SK-N-SH (cell line): ENCODE results near the gene INPP5A. TPM values are rescaled to one million over a fixed set of nuclear protein-coding genes. Genes with fewer than 3 reads are reported as not detected.
A peak's percentile ranks its signal among the peaks of the same experiment; 100 is the strongest.

Experiments
- CTCF ChIA-PET: fragments of 300-600, 350-600 bp; formaldehyde crosslinking; extraction: SDS; loops from one replicate; lab custom pipeline; 2021; lab: Yijun Ruan, JAX
- POLR2A ChIA-PET: fragments of 350-600 bp; sonication (Branson Sonifier 250); formaldehyde crosslinking; extraction: SDS; loops from one replicate; lab custom pipeline; 2020; ENCODE audit warnings: antibody characterized with exemption, inconsistent platforms; lab: Yijun Ruan, JAX
- DNase-seq: peaks from one replicate; pipeline ENCODE4 v3.0.0; 2012
- H2AFZ ChIP-seq: fragments of 200-600 bp; sonication (generic); 2 replicates; pipeline ENCODE4 v1.8.1; 2016; ENCODE audit warnings: antibody characterized with exemption, mild to moderate bottlenecking, low read depth
- H3F3A ChIP-seq: fragments of 200-600 bp; sonication (generic); replicated peaks from 2 replicates; pipeline ENCODE3; 2016; ENCODE audit warnings: antibody characterized with exemption, mild to moderate bottlenecking; ENCODE audit not compliant: insufficient read depth
- H3K27ac ChIP-seq, 2 experiments: fragments of 200-500 bp in 1 of 2; fragments of 200-600 bp in 1 of 2; sonication (Bioruptor generic) in 1 of 2; sonication (generic), shearing (Covaris generic) in 1 of 2; 2 replicates each; pipeline versions ENCODE4 v1.5.1 to v1.6.1; 2014 to 2016; ENCODE audit warnings: low read depth in 2 of 2, inconsistent platforms in 1 of 2, low read length in 1 of 2, mild to moderate bottlenecking in 1 of 2, mixed read lengths in 1 of 2
- H3K27me3 ChIP-seq: fragments of 200-600 bp; sonication (generic), shearing (Covaris generic); 2 replicates; pipeline ENCODE4 v1.6.1; 2016; ENCODE audit warnings: mixed run types; ENCODE audit not compliant: insufficient read depth
- H3K36me3 ChIP-seq, 2 experiments: fragments of 200-500 bp in 1 of 2; fragments of 200-600 bp in 1 of 2; sonication (Bioruptor generic) in 1 of 2; sonication (generic) in 1 of 2; replicated peaks in 1 of 2; 2 replicates each; pipeline versions ENCODE3 to v1.5.1; 2014 to 2016; ENCODE audit warnings: low read length in 1 of 2, mild to moderate bottlenecking in 1 of 2; ENCODE audit not compliant: insufficient read depth in 2 of 2, control insufficient read depth in 1 of 2
- H3K4me1 ChIP-seq, 2 experiments: fragments of 200-500 bp in 1 of 2; fragments of 200-600 bp in 1 of 2; sonication (Bioruptor generic) in 1 of 2; sonication (generic), shearing (Covaris generic) in 1 of 2; 2 replicates each; pipeline versions ENCODE4 v1.5.1 to v1.6.1; 2014 to 2016; ENCODE audit warnings: low read depth in 1 of 2, low read length in 1 of 2, mixed run types in 1 of 2; ENCODE audit not compliant: insufficient read depth in 2 of 2, control insufficient read depth in 1 of 2
- H3K4me2 ChIP-seq: fragments of 200-600 bp; sonication (generic), shearing (Covaris generic); 2 replicates; pipeline ENCODE4 v1.6.1; 2017; ENCODE audit warnings: mixed run types
- H3K4me3 ChIP-seq, 2 experiments: fragments of 200-500 bp in 1 of 2; fragments of 200-600 bp in 1 of 2; sonication (Bioruptor generic) in 1 of 2; sonication (generic), shearing (Covaris generic) in 1 of 2; 2 replicates each; pipeline versions ENCODE4 v1.5.1 to v1.8.1; 2014 to 2016; ENCODE audit warnings: low read depth in 2 of 2, inconsistent platforms in 1 of 2, low read length in 1 of 2, mild to moderate bottlenecking in 1 of 2, mixed read lengths in 1 of 2, moderate library complexity in 1 of 2
- H3K79me2 ChIP-seq: fragments of 200-600 bp; sonication (generic); 2 replicates; pipeline ENCODE4 v1.8.1; 2017; ENCODE audit warnings: mild to moderate bottlenecking; ENCODE audit not compliant: insufficient read depth
- H3K9ac ChIP-seq: fragments of 200-600 bp; sonication (generic); 2 replicates; pipeline ENCODE4 v1.6.1; 2017; ENCODE audit warnings: mixed run types
- H3K9me2 ChIP-seq: fragments of 200-600 bp; sonication (generic); 2 replicates; pipeline ENCODE4 v1.6.1; 2017; ENCODE audit warnings: mixed run types
- H3K9me3 ChIP-seq: fragments of 200-600 bp; sonication (generic); 2 replicates; pipeline ENCODE4 v1.6.1; 2017; ENCODE audit warnings: mixed run types, mild to moderate bottlenecking, moderate library complexity
- H4K20me1 ChIP-seq: fragments of 200-600 bp; sonication (generic); 2 replicates; pipeline ENCODE4 v1.6.1; 2017; ENCODE audit warnings: mild to moderate bottlenecking, mixed run types; ENCODE audit not compliant: insufficient read depth
- ELF1 ChIP-seq: IDR thresholded peaks from 2 replicates; pipeline ENCODE4 v1.4.0; 2012
- EZH2phosphoT487 ChIP-seq: fragments of 200-600 bp; sonication (generic); IDR thresholded peaks from 2 replicates; pipeline ENCODE4 v1.6.1; 2017; ENCODE audit warnings: low read depth, mixed run types, mild to moderate bottlenecking, antibody characterized with exemption, moderate library complexity, borderline replicate concordance
- FOSL2 ChIP-seq: IDR thresholded peaks from 2 replicates; pipeline ENCODE4 v1.4.0; 2012; ENCODE audit warnings: low read depth, mild to moderate bottlenecking, moderate library complexity, borderline replicate concordance
- FOXJ3 ChIP-seq: sonication (generic); formaldehyde crosslinking; IDR thresholded peaks from 2 replicates; pipeline ENCODE4 v1.5.1; 2020; ENCODE audit warnings: mild to moderate bottlenecking, missing genetic modification reagents
- FOXM1 ChIP-seq: IDR thresholded peaks from 2 replicates; pipeline ENCODE4 v1.4.0; 2012; ENCODE audit warnings: low read depth, mild to moderate bottlenecking
- GABPA ChIP-seq: IDR thresholded peaks from 2 replicates; pipeline ENCODE4 v1.4.0; 2012; ENCODE audit warnings: low read depth, mild to moderate bottlenecking
- GATA2 ChIP-seq: sonication (generic); formaldehyde crosslinking; IDR thresholded peaks from 2 replicates; pipeline ENCODE4 v1.5.0; 2020; ENCODE audit warnings: mild to moderate bottlenecking, missing genetic modification reagents
- JUND ChIP-seq: IDR thresholded peaks from 2 replicates; pipeline ENCODE4 v1.4.0; 2012
- MXI1 ChIP-seq: IDR thresholded peaks from 2 replicates; pipeline ENCODE4 v1.6.1; 2012; ENCODE audit warnings: mild to moderate bottlenecking, low read depth, low read length, improper control_type of control experiment
- NFIC ChIP-seq: IDR thresholded peaks from 2 replicates; pipeline ENCODE4 v1.4.0; 2012; ENCODE audit warnings: borderline replicate concordance
- PBX3 ChIP-seq: IDR thresholded peaks from 2 replicates; pipeline ENCODE4; 2012
- POLR2AphosphoS5 ChIP-seq: IDR thresholded peaks from 2 replicates; pipeline ENCODE4 v1.6.1; 2012; ENCODE audit warnings: low read depth, low read length
- RFX5 ChIP-seq: IDR thresholded peaks from 2 replicates; pipeline ENCODE4 v1.6.1; 2012; ENCODE audit warnings: mild to moderate bottlenecking, improper control_type of control experiment, low read length
- RXRA ChIP-seq: IDR thresholded peaks from 2 replicates; pipeline ENCODE4 v1.4.0; 2012; ENCODE audit warnings: low read depth, mild to moderate bottlenecking, borderline replicate concordance
- SIN3A ChIP-seq: IDR thresholded peaks from 2 replicates; pipeline ENCODE4 v1.6.1; 2012; ENCODE audit warnings: low read depth, mild to moderate bottlenecking, low read length, moderate library complexity, borderline replicate concordance
- SMC3 ChIP-seq: IDR thresholded peaks from 2 replicates; pipeline ENCODE4 v1.6.1; 2012; ENCODE audit warnings: low read depth, low read length, improper control_type of control experiment
- TAF1 ChIP-seq: IDR thresholded peaks from 2 replicates; pipeline ENCODE4 v1.6.1; 2012; ENCODE audit warnings: low read depth, mild to moderate bottlenecking, low read length, moderate library complexity, borderline replicate concordance
- TCF12 ChIP-seq: IDR thresholded peaks from 2 replicates; pipeline ENCODE4 v1.4.0; 2012
- TEAD4 ChIP-seq: IDR thresholded peaks from 2 replicates; pipeline ENCODE4 v1.4.0; 2012; ENCODE audit warnings: mild to moderate bottlenecking, borderline replicate concordance; ENCODE audit not compliant: insufficient read depth
- USF1 ChIP-seq: IDR thresholded peaks from 2 replicates; pipeline ENCODE4 v1.4.0; 2012; ENCODE audit warnings: low read depth, borderline replicate concordance
- USF2 ChIP-seq: fragments of 150-350 bp; IDR thresholded peaks from 2 replicates; pipeline ENCODE4 v1.6.1; 2017; ENCODE audit warnings: antibody characterized with exemption, low read length, low read depth, borderline replicate concordance
- WGBS: methylation state at CpG from one replicate; pipeline ENCODE4 v1.1.6; 2017; ENCODE audit warnings: low lambda C conversion rate; 5-methylcytosine and 5-hydroxymethylcytosine counted together
- polyA plus RNA-seq, 3 experiments: library from polyadenylated mRNA; depleted of rRNA; stranded (reverse); fragments of >200 nt; gene quantifications; 2 replicates each; pipeline ENCODE4 v1.2.3, GENCODE V29; 2012
- TF ChIP-seq, protein P1 (sequence below): IDR thresholded peaks from 2 replicates; pipeline ENCODE4 v1.4.0; 2012; ENCODE audit warnings: low read depth, borderline replicate concordance
- TF ChIP-seq, protein P2 (sequence below): IDR thresholded peaks from 2 replicates; pipeline ENCODE4 v1.4.0; 2012; ENCODE audit warnings: low read depth

Gene INPP5A
- polyA plus RNA-seq, 1 of the 3 experiments (the other 2 are of a cell fraction), result 12.0 TPM

- H3K36me3 ChIP-seq, result no peaks in the 10 kb centered on the region
- no peak for TF ChIP-seq TCF12
- TF ChIP-seq MXI1, result no peak
- no peak for TF ChIP-seq USF1
- no peak for TF ChIP-seq RFX5
- TF ChIP-seq TAF1, result no peak
- TF ChIP-seq TEAD4, result no peak
- 59% methylated on average over 9 of the region's 9 CpGs for WGBS
- H3F3A ChIP-seq, result no peaks in the 10 kb centered on the region
- peak; percentile 3 for DNase-seq
- peaks cover 15 to 18% of the 10 kb centered on the region in 2 experiments; a peak in 3 of 4 replicates for H3K4me1 ChIP-seq
- no peaks in the 10 kb centered on the region for H4K20me1 ChIP-seq
- ChIA-PET CTCF (interaction anchor here (1.1 to 1.3 kb wide), 2 partner anchors 25 to 94 kb away, joined by 3 to 4 read pairs; no protein-coding TSS in a partner anchor), POLR2A (no interaction called here)
- no peaks in the 10 kb centered on the region for H3K9me2 ChIP-seq
- H3K9me3 ChIP-seq, result 0 out of 2 replicates have a peak, but pooled peaks cover 4% of the 10 kb centered on the region
- no peak overlapping the region for H3K9ac ChIP-seq
- no peak overlapping the region for H2AFZ ChIP-seq
- no peak overlapping the region for H3K27ac ChIP-seq
- no peak overlapping the region for H3K4me2 ChIP-seq
- H3K27me3 ChIP-seq, result no peaks in the 10 kb centered on the region
- H3K4me3 ChIP-seq, result no peak overlapping the region
- H3K79me2 ChIP-seq, result no peaks in the 10 kb centered on the region
Observed at GRCh38 chr10:132512693-132513345, 24.8 kb upstream of the INPP5A start.

DNA sequence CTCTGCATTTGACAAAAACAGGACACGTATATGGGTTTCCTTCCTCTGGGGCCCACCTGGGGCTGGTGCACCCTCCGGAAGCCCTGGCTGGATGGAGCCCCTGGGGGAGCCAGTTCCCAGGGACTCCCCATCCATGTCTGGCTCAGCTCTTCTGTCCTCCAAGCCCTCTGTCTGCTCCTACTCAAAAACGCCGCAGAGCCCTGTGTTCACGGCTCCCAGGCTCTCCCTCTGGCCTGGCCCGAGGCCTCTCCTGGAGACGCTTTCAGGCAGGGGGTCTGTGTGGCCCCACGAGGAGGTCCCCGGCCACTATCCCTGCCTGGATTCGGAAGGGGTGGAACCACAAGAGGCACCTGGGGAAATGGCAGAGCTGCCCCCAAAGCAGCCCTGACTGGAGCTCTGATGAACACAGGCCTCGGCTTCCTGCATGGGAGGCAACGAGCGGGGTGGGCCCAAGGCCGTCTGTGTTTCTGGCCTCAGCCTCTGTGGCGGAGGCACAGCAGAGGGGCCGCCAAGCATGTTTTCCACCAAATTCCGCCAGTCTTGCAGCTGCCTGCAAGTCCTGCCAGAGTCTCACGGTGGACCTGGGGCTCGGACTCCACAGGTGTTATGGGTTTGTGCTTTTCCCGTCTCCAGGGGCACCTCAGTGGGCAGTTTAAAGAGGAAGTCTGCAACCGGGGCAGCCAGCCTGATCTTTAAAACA lies 22.6 kb upstream of the INPP5A start:
- H3K9me3 ChIP-seq, result 0 out of 2 replicates have a peak, but pooled peaks cover 4% of the 10 kb centered on the region
- no peak overlapping the region for H3K9ac ChIP-seq
- no peaks in the 10 kb centered on the region for H3K79me2 ChIP-seq
- H2AFZ ChIP-seq, result no peak overlapping the region
- no peaks in the 10 kb centered on the region for H4K20me1 ChIP-seq
- POLR2A ChIA-PET, result no interaction called here
- H3K9me2 ChIP-seq, result no peaks in the 10 kb centered on the region
- H3K36me3 ChIP-seq, result no peaks in the 10 kb centered on the region
- H3K27me3 ChIP-seq, result no peaks in the 10 kb centered on the region
- DNase-seq, result no peak
- CTCF ChIA-PET, result no interaction called here
- H3F3A ChIP-seq, result no peaks in the 10 kb centered on the region
- no peak overlapping the region for H3K4me2 ChIP-seq
- H3K27ac ChIP-seq, result no peak overlapping the region
- H3K4me1 ChIP-seq, result peaks cover 19 to 27% of the 10 kb centered on the region in 2 experiments; a peak in 3 of 4 replicates
- no peak overlapping the region for H3K4me3 ChIP-seq
- WGBS, result 90% methylated on average over 15 of the region's 21 CpGs
- no peak for TF ChIP-seq POLR2AphosphoS5
- no peak for TF ChIP-seq GATA2
- TF ChIP-seq USF2, result no peak
- TF ChIP-seq SMC3, result no peak
- no peak for TF ChIP-seq FOXJ3 (CRISPR knock-in tag)
- TF ChIP-seq RXRA, result no peak
- no peak for TF ChIP-seq SIN3A
- no peak for TF ChIP-seq FOSL2
- no peak for TF ChIP-seq GABPA
- TF ChIP-seq FOXM1, result no peak
- no peak for TF ChIP-seq NFIC
- TF ChIP-seq, protein P1, sequence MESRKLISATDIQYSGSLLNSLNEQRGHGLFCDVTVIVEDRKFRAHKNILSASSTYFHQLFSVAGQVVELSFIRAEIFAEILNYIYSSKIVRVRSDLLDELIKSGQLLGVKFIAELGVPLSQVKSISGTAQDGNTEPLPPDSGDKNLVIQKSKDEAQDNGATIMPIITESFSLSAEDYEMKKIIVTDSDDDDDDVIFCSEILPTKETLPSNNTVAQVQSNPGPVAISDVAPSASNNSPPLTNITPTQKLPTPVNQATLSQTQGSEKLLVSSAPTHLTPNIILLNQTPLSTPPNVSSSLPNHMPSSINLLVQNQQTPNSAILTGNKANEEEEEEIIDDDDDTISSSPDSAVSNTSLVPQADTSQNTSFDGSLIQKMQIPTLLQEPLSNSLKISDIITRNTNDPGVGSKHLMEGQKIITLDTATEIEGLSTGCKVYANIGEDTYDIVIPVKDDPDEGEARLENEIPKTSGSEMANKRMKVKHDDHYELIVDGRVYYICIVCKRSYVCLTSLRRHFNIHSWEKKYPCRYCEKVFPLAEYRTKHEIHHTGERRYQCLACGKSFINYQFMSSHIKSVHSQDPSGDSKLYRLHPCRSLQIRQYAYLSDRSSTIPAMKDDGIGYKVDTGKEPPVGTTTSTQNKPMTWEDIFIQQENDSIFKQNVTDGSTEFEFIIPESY, result no peak
- no peak for TF ChIP-seq JUND
- no peak for TF ChIP-seq TEAD4
- TF ChIP-seq PBX3, result no peak
- TF ChIP-seq ELF1, result no peak
- TF ChIP-seq EZH2phosphoT487, result no peak
- TF ChIP-seq, protein P2, sequence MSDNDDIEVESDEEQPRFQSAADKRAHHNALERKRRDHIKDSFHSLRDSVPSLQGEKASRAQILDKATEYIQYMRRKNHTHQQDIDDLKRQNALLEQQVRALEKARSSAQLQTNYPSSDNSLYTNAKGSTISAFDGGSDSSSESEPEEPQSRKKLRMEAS, result no peak
- TF ChIP-seq TCF12, result no peak
